Measurements from ENCODE around the gene KAZALD1. TPM values are rescaled to one million over a fixed set of nuclear protein-coding genes. Genes with fewer than 3 reads are reported as not detected.

KAZALD1 gene
- total RNA-seq, 6 donors from 2014 or later: 3.8 to 11.9 (median 9.8) TPM

GRCh38 chr10:101094121-101094879 lies 32.5 kb downstream of the KAZALD1 start:
- no peaks in the 10 kb centered on the region for H3K9me3 ChIP-seq
- WGBS, 2 donors: 45 to 71% methylated on average over 8 to 13 of the region's 14 CpGs
- no peak overlapping the region for H3K4me3 ChIP-seq
- DNase-seq: peak in 1 of 2 donors; percentile 44
- TF ChIP-seq CTCF (IDR thresholded peaks at IDR 0.05) (no peak), EP300 (IDR thresholded peaks at IDR 0.05) (no peak), POLR2AphosphoS5 (IDR thresholded peaks at IDR 0.05) (no peak), POLR2A (IDR thresholded peaks at IDR 0.05) (no peak)
- no peaks in the 10 kb centered on the region for H3K4me1 ChIP-seq
- ATAC-seq (ENCODE audit: low FRiP score in 2 of 2): no peak
- no peak overlapping the region for H3K27ac ChIP-seq
- no peaks in the 10 kb centered on the region for H3K27me3 ChIP-seq
- H3K36me3 ChIP-seq: no peaks in the 10 kb centered on the region

DNA sequence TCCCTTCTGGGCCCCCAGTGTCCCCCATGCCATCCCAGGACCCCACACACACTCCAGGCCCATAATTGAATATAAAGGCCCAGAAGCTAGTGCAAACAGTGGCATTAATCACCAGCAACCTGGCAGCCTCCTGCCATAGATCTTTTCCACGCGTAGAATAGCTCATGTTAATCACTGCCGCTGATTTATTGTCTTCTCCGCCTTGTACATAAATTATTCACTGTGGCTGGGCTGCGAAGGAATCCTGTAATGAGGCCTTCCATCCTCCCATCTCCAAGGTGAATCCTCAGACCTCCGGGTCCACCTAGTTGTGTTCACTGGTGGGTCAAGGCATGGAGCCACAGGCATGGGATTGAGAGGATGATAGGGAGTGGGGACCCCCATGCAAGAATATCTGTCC lies 33.2 kb downstream of the KAZALD1 start:
- 75 to 81% methylated on average over 6 of the region's 6 CpGs for WGBS, 2 donors
- Histone ChIP-seq H3K27ac (no peak overlapping the region), H3K4me3 (no peak overlapping the region), H3K9me3 (no peaks in the 10 kb centered on the region), H3K27me3 (no peaks in the 10 kb centered on the region), H3K4me1 (no peaks in the 10 kb centered on the region), H3K36me3 (no peaks in the 10 kb centered on the region)
- ATAC-seq (ENCODE audit: low FRiP score in 2 of 2) (no peak), DNase-seq (no peak)
- TF ChIP-seq CTCF (IDR thresholded peaks at IDR 0.05): no peak
- TF ChIP-seq EP300 (IDR thresholded peaks at IDR 0.05): no peak
- TF ChIP-seq POLR2A (IDR thresholded peaks at IDR 0.05): no peak
- TF ChIP-seq POLR2AphosphoS5 (IDR thresholded peaks at IDR 0.05): no peak

DNA sequence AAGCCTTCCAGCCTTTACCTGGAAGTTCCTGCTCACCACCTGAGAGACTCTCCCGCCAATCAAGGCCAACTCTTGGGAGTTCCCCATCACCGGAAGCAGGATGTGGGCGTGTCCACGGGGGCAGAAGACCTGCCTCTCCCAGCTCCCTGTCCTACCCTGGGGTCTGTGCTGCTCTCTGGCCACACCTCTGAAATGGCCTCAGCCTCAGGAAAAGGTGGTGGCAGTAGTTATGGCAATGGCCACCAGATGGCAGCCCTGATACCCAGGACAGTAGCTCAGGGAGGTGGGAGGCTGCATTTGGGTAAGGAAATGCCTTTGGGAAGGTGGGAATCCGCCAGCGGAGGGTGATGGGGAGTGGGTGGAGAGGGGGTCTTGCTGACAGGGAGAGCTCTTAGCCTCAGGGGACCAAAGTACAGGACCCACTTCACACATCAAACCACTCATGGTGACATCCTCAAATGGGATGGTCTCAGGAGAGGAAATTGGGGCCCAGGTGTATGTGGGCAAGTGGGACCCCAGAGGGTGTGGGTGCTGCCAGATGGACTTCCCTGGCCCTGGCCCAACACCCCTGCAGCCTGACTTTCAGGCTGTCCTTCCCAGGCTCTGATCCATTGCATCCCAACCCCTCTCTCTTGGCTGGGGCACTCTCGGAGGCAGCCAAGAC lies 33.9 kb downstream of the KAZALD1 start:
- 7 to 23% methylated on average over 6 of the region's 7 CpGs for WGBS, 2 donors
- H3K27me3 ChIP-seq: no peaks in the 10 kb centered on the region
- no peaks in the 10 kb centered on the region for H3K9me3 ChIP-seq
- peak; percentile 57 to 88 (median 72) for TF ChIP-seq CTCF (IDR thresholded peaks at IDR 0.05)
- TF ChIP-seq EP300 (IDR thresholded peaks at IDR 0.05): no peak
- TF ChIP-seq POLR2A (IDR thresholded peaks at IDR 0.05): no peak
- no peak for TF ChIP-seq POLR2AphosphoS5 (IDR thresholded peaks at IDR 0.05)
- no peaks in the 10 kb centered on the region for H3K4me1 ChIP-seq
- peak; percentile 77 to 82 for ATAC-seq (ENCODE audit: low FRiP score in 2 of 2)
- peak; percentile 36 to 58 for DNase-seq
- no peak overlapping the region for H3K27ac ChIP-seq
- no peaks in the 10 kb centered on the region for H3K36me3 ChIP-seq
- no peak overlapping the region for H3K4me3 ChIP-seq

DNA sequence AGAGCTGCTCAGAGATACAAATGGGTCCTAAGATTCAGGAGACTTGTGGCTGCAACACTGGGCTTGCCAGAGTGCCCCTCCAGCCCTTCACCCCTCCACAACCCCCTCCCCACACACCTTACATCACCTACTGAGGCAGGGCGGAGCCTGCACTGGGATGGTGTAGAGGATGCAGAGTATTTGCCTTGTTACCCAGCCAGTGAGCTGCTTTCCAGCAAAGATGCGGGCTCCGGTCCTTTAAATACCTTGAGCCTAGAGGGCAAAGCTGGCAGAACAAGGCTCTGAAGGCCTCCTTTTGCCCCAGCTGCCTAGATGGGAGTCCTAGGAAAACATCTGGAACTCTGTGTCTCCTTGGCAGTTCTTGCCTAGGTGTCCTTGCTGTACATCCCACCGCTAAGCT lies 34.6 kb downstream of the KAZALD1 start:
- H3K9me3 ChIP-seq: no peaks in the 10 kb centered on the region
- no peaks in the 10 kb centered on the region for H3K27me3 ChIP-seq
- H3K27ac ChIP-seq: no peak overlapping the region
- ATAC-seq (ENCODE audit: low FRiP score in 2 of 2) (no peak), DNase-seq (no peak)
- no peaks in the 10 kb centered on the region for H3K36me3 ChIP-seq
- no peak overlapping the region for H3K4me3 ChIP-seq
- no peak for TF ChIP-seq CTCF (IDR thresholded peaks at IDR 0.05)
- no peak for TF ChIP-seq POLR2A (IDR thresholded peaks at IDR 0.05)
- no peak for TF ChIP-seq EP300 (IDR thresholded peaks at IDR 0.05)
- TF ChIP-seq POLR2AphosphoS5 (IDR thresholded peaks at IDR 0.05): no peak
- no peaks in the 10 kb centered on the region for H3K4me1 ChIP-seq
- WGBS, 2 donors: 89 to 96% methylated on average over 4 of the region's 4 CpGs
